HUES64 (cell line): ENCODE measurements around the gene DYNC1I1.

ENCODE experiments used
- H3K27ac ChIP-seq: 2 replicates; pipeline ENCODE4 v1.7.0; 2013; ENCODE audit warnings: low read depth, low read length, inconsistent platforms
- H3K27me3 ChIP-seq: 2 replicates; pipeline ENCODE4 v1.6.1; 2013; ENCODE audit warnings: mild to moderate bottlenecking, low read length; ENCODE audit not compliant: insufficient read depth
- H3K36me3 ChIP-seq: 2 replicates; pipeline ENCODE4 v1.6.1; 2013; ENCODE audit warnings: mild to moderate bottlenecking, low read length; ENCODE audit not compliant: insufficient read depth
- H3K4me1 ChIP-seq: 2 replicates; pipeline ENCODE4 v1.6.1; 2013; ENCODE audit warnings: mild to moderate bottlenecking, low read length, moderate library complexity; ENCODE audit not compliant: insufficient read depth
- H3K4me3 ChIP-seq: 2 replicates; pipeline ENCODE4 v1.5.1; 2013; ENCODE audit warnings: mild to moderate bottlenecking, low read length, moderate library complexity
- H3K9ac ChIP-seq: 2 replicates; pipeline ENCODE4 v1.6.1; 2013; ENCODE audit warnings: mild to moderate bottlenecking, low read depth, low read length
- H3K9me3 ChIP-seq: 2 replicates; pipeline ENCODE4 v1.6.1; 2013; ENCODE audit warnings: low read depth, low read length; ENCODE audit not compliant: insufficient read depth
- WGBS: fragments of 150-250, 120-280 bp; methylation state at CpG from one replicate; pipeline ENCODE4 v1.1.7; 2013; ENCODE audit warnings: missing lambda C conversion rate; 5-methylcytosine and 5-hydroxymethylcytosine counted together

DYNC1I1 gene

GRCh38 chr7:96120445-96121225 lies 348.3 kb downstream of the DYNC1I1 start:
- Histone ChIP-seq H3K9me3 (no peaks in the 10 kb centered on the region), H3K27ac (no peak overlapping the region), H3K36me3 (peaks cover 22% of the 10 kb centered on the region), H3K9ac (no peak overlapping the region), H3K4me1 (peaks cover 15% of the 10 kb centered on the region), H3K27me3 (no peaks in the 10 kb centered on the region), H3K4me3 (no peak overlapping the region)
- 93% methylated on average over 2 of the region's 2 CpGs for WGBS

GRCh38 chr7:96121752-96122151 lies 349.4 kb downstream of the DYNC1I1 start:
- no peak overlapping the region for H3K4me3 ChIP-seq
- H3K4me1 ChIP-seq = peaks cover 23% of the 10 kb centered on the region
- no peak overlapping the region for H3K27ac ChIP-seq
- no peak overlapping the region for H3K9ac ChIP-seq
- H3K27me3 ChIP-seq = no peaks in the 10 kb centered on the region
- WGBS = 89% methylated on average over 6 of the region's 6 CpGs
- peaks cover 22% of the 10 kb centered on the region for H3K36me3 ChIP-seq
- H3K9me3 ChIP-seq = no peaks in the 10 kb centered on the region

- Histone ChIP-seq H3K36me3 (peaks cover 22% of the 10 kb centered on the region), H3K4me1 (peaks cover 31% of the 10 kb centered on the region), H3K9ac (no peak overlapping the region), H3K27me3 (no peaks in the 10 kb centered on the region), H3K4me3 (no peak overlapping the region), H3K9me3 (no peaks in the 10 kb centered on the region), H3K27ac (no peak overlapping the region)
- 90% methylated on average over 2 of the region's 2 CpGs for WGBS
Measured at GRCh38 chr7:96122746-96123145, 350.4 kb downstream of the DYNC1I1 start.

GRCh38 chr7:96126382-96126781 lies 354.0 kb downstream of the DYNC1I1 start:
- Histone ChIP-seq H3K4me1 (peaks cover 16% of the 10 kb centered on the region), H3K27ac (no peak overlapping the region), H3K9me3 (no peaks in the 10 kb centered on the region), H3K27me3 (no peaks in the 10 kb centered on the region), H3K9ac (no peak overlapping the region), H3K36me3 (peaks cover 22% of the 10 kb centered on the region), H3K4me3 (no peak overlapping the region)

GRCh38 chr7:96127746-96128145 lies 355.4 kb downstream of the DYNC1I1 start:
- Histone ChIP-seq H3K9me3 (no peaks in the 10 kb centered on the region), H3K4me1 (peaks cover 21% of the 10 kb centered on the region), H3K36me3 (peaks cover 19% of the 10 kb centered on the region), H3K9ac (no peak overlapping the region), H3K4me3 (no peak overlapping the region), H3K27me3 (no peaks in the 10 kb centered on the region), H3K27ac (no peak overlapping the region)
- WGBS = 71% methylated on average over 2 of the region's 2 CpGs

- peaks cover 28% of the 10 kb centered on the region for H3K36me3 ChIP-seq
Measured at GRCh38 chr7:96131525-96131924, 359.2 kb downstream of the DYNC1I1 start.

GRCh38 chr7:96135241-96135640 lies 362.9 kb downstream of the DYNC1I1 start:
- H3K9me3 ChIP-seq = no peaks in the 10 kb centered on the region
- no peak overlapping the region for H3K9ac ChIP-seq
- H3K36me3 ChIP-seq = peaks cover 27% of the 10 kb centered on the region
- no peak overlapping the region; the same call in 1 of the 2 replicates for H3K27ac ChIP-seq
- no peak overlapping the region for H3K4me3 ChIP-seq
- H3K4me1 ChIP-seq = peaks cover 19% of the 10 kb centered on the region
- 77% methylated on average over 2 of the region's 2 CpGs for WGBS
- no peaks in the 10 kb centered on the region; the same call in 1 of the 2 replicates for H3K27me3 ChIP-seq

More at GRCh38 chr7:96131525-96131924, 359.2 kb downstream of the DYNC1I1 start:
- no peak overlapping the region for H3K27ac ChIP-seq
- no peaks in the 10 kb centered on the region for H3K9me3 ChIP-seq
- 61% methylated on average over 3 of the region's 3 CpGs for WGBS
- H3K4me3 ChIP-seq = no peak overlapping the region
- peaks cover 29% of the 10 kb centered on the region for H3K4me1 ChIP-seq
- H3K27me3 ChIP-seq = no peaks in the 10 kb centered on the region; the same call in 1 of the 2 replicates
- no peak overlapping the region for H3K9ac ChIP-seq

GRCh38 chr7:96136600-96137239 lies 364.4 kb downstream of the DYNC1I1 start:
- WGBS = 73% methylated on average over 5 of the region's 5 CpGs
- peaks cover 18% of the 10 kb centered on the region; the same call in 1 of the 2 replicates for H3K36me3 ChIP-seq
- H3K4me3 ChIP-seq = no peak overlapping the region
- H3K4me1 ChIP-seq = peaks cover 17% of the 10 kb centered on the region
- H3K27me3 ChIP-seq = peaks cover 10% of the 10 kb centered on the region
- no peak overlapping the region for H3K27ac ChIP-seq
- no peaks in the 10 kb centered on the region for H3K9me3 ChIP-seq
- no peak overlapping the region for H3K9ac ChIP-seq

- H3K36me3 ChIP-seq = peaks cover 20% of the 10 kb centered on the region
- peak overlapping the region; percentile 17; the same call in 1 of the 2 replicates for H3K27ac ChIP-seq
- 0% methylated on average over 1 of the region's 1 CpG for WGBS
- H3K4me1 ChIP-seq = peaks cover 32% of the 10 kb centered on the region
- H3K9ac ChIP-seq = no peak overlapping the region
- no peaks in the 10 kb centered on the region for H3K9me3 ChIP-seq
- peaks cover 73% of the 10 kb centered on the region for H3K27me3 ChIP-seq
- H3K4me3 ChIP-seq = no peak overlapping the region
Measured at GRCh38 chr7:96143495-96144259, 371.3 kb downstream of the DYNC1I1 start.

GRCh38 chr7:96144260-96144526 lies 371.8 kb downstream of the DYNC1I1 start:
- no peaks in the 10 kb centered on the region for H3K9me3 ChIP-seq
- no peak overlapping the region for H3K9ac ChIP-seq
- H3K36me3 ChIP-seq = peaks cover 17% of the 10 kb centered on the region
- H3K4me1 ChIP-seq = peaks cover 32% of the 10 kb centered on the region
- no peak overlapping the region for H3K4me3 ChIP-seq
- peak overlapping the region; percentile 12; the same call in 1 of the 2 replicates for H3K27ac ChIP-seq
- peaks cover 78% of the 10 kb centered on the region for H3K27me3 ChIP-seq
- 12% methylated on average over 1 of the region's 1 CpG for WGBS
